ENCODE measurements around the gene TMEM181. TPM values are rescaled to one million over a fixed set of nuclear protein-coding genes. Genes with fewer than 3 reads are reported as not detected.

TMEM181 gene
- polyA plus RNA-seq, 1 experiment: 20.6 TPM

GRCh38 chr6:158608221-158608620 lies 48.3 kb downstream of the TMEM181 start:
- DNase-seq (ENCODE audit: low read depth): no peak
- POLR2A ChIA-PET: no interaction called here
- CTCF ChIA-PET: interaction anchor here (1.0 to 10.5 kb wide), 3 partner anchors 12 to 391 kb away, joined by 3 to 185 read pairs (median 3); no protein-coding TSS in a partner anchor
- Histone ChIP-seq H3K27me3 (ENCODE audit: control insufficient read depth, insufficient read depth, low read length) (no peaks in the 10 kb centered on the region), H3K36me3 (ENCODE audit: control insufficient read depth, insufficient read depth, low read length) (peaks cover 26% of the 10 kb centered on the region), H3K4me3 (ENCODE audit: low read depth, low read length) (no peak overlapping the region)
- TF ChIP-seq CTCF (IDR thresholded peaks at IDR 0.05; ENCODE audit: insufficient read depth, low read depth, low read length): no peak

GRCh38 chr6:158609455-158610155 lies 49.7 kb downstream of the TMEM181 start:
- TF ChIP-seq CTCF (IDR thresholded peaks at IDR 0.05; ENCODE audit: insufficient read depth, low read depth, low read length): no peak
- Histone ChIP-seq H3K36me3 (ENCODE audit: control insufficient read depth, insufficient read depth, low read length) (peaks cover 25% of the 10 kb centered on the region), H3K27me3 (ENCODE audit: control insufficient read depth, insufficient read depth, low read length) (no peaks in the 10 kb centered on the region), H3K4me3 (ENCODE audit: low read depth, low read length) (no peak overlapping the region)
- ChIA-PET POLR2A (no interaction called here), CTCF (interaction anchor here (0.6 to 2.4 kb wide), 4 partner anchors 363 to 396 kb away, joined by 4 to 11 read pairs (median 4); no protein-coding TSS in a partner anchor)
- no peak for DNase-seq (ENCODE audit: low read depth)

- Histone ChIP-seq H3K27me3 (ENCODE audit: control insufficient read depth, insufficient read depth, low read length) (no peaks in the 10 kb centered on the region), H3K36me3 (ENCODE audit: control insufficient read depth, insufficient read depth, low read length) (peaks cover 25% of the 10 kb centered on the region), H3K4me3 (ENCODE audit: low read depth, low read length) (no peak overlapping the region)
- ChIA-PET CTCF (interaction anchor here (0.9 to 2.4 kb wide), 4 partner anchors 10 to 396 kb away, joined by 3 to 11 read pairs (median 4); no protein-coding TSS in a partner anchor), POLR2A (no interaction called here)
- DNase-seq (ENCODE audit: low read depth): no peak
- TF ChIP-seq CTCF (IDR thresholded peaks at IDR 0.05; ENCODE audit: insufficient read depth, low read depth, low read length): no peak
These were observed 50.6 kb downstream of the TMEM181 start for GRCh38 chr6:158610319-158610968.

- H3K4me3 ChIP-seq (ENCODE audit: low read depth, low read length): no peak overlapping the region
- CTCF ChIA-PET: interaction anchor here (0.9 to 2.4 kb wide), 4 partner anchors 10 to 397 kb away, joined by 3 to 11 read pairs (median 4); no protein-coding TSS in a partner anchor
- H3K36me3 ChIP-seq (ENCODE audit: control insufficient read depth, insufficient read depth, low read length): peaks cover 25% of the 10 kb centered on the region
- no peak for TF ChIP-seq CTCF (IDR thresholded peaks at IDR 0.05; ENCODE audit: insufficient read depth, low read depth, low read length)
- H3K27me3 ChIP-seq (ENCODE audit: control insufficient read depth, insufficient read depth, low read length): no peaks in the 10 kb centered on the region
- no peak for DNase-seq (ENCODE audit: low read depth)
- POLR2A ChIA-PET: no interaction called here
These were observed 51.1 kb downstream of the TMEM181 start for GRCh38 chr6:158611039-158611438.

Data from BJ (cell line).